Limb (tissue), 2 donors: Measurements from ENCODE around the gene CHKB.
"Not testable (repeated sequence)": the region's sequence is repeated elsewhere in the genome, so short reads cannot be mapped to it uniquely, and the experiment has no call there.

Source experiments
- DNase-seq, 2 donors: peaks; one replicate each; pipeline ENCODE4 v3.0.0-alpha.2; 2016; ENCODE audit errors: extremely low spot score in 2 of 2

CHKB gene

DNA sequence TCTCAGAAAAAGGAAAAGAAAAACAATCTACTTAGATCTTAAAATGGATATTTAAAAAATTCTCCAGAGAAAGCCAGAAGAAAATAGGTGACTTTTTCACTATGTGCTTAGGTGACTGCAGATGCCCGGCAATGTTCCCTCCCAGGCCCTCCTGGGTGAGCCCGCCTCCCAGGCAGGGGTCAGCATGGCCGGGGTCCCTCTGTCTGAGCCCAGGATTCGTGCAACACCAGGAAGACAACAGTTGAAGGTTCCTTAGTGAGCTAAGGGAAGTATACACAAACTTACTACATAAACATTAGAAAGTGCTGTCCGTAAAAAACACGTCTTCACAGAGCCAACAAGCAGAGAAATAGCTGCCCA lies 29.5 kb upstream of the CHKB start:
- no peak for DNase-seq

- no peak for DNase-seq
These were observed 28.9 kb upstream of the CHKB start for GRCh38 chr22:50611341-50612060.

- DNase-seq = no peak
These were observed 27.9 kb upstream of the CHKB start for GRCh38 chr22:50610581-50610980.

- no peak for DNase-seq
These were observed 27.4 kb upstream of the CHKB start for GRCh38 chr22:50610041-50610451.

- DNase-seq = no peak
These were observed 26.9 kb upstream of the CHKB start for GRCh38 chr22:50609599-50609998.

- no peak for DNase-seq
These were observed 26.3 kb upstream of the CHKB start for GRCh38 chr22:50608996-50609395.

DNA sequence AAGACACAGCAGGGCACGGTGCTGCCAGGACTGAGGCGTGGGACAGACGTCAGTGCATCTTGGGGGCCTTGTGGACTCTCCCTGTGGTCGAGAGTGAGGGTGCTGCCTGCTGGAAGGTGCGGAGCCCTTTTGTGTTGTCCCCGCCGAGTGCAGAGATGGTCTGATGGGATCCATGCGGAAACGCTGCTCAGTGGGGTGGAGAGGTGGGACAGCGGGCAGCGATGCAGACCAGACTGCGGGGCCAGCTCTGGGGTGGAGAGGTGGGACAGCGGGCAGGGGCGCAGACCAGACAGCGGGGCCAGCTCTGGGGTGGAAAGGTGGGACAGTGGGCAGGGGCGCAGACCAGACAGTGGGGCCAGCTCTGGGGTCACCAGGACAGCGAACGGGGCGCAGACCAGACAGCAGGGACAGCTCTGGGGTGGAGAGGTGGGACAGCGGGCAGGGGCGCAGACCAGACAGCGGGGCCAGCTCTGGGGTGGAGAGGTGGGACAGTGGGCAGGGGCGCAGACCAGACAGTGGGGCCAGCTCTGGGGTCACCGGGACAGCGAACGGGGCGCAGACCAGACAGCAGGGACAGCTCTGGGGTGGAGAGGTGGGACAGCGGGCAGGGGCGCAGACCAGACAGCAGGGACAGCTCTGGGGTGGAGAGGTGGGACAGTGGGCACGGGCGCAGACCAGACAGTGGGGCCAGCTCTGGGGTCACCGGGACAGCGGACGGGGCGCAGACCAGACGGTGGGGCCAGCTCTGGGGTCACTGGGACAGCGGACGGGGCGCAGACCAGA lies 25.6 kb upstream of the CHKB start:
- DNase-seq = not testable (repeated sequence)

- DNase-seq = no peak
These were observed 25.0 kb upstream of the CHKB start for GRCh38 chr22:50607659-50608020.

GRCh38 chr22:50606946-50607658 lies 24.5 kb upstream of the CHKB start:
- no peak for DNase-seq

DNA sequence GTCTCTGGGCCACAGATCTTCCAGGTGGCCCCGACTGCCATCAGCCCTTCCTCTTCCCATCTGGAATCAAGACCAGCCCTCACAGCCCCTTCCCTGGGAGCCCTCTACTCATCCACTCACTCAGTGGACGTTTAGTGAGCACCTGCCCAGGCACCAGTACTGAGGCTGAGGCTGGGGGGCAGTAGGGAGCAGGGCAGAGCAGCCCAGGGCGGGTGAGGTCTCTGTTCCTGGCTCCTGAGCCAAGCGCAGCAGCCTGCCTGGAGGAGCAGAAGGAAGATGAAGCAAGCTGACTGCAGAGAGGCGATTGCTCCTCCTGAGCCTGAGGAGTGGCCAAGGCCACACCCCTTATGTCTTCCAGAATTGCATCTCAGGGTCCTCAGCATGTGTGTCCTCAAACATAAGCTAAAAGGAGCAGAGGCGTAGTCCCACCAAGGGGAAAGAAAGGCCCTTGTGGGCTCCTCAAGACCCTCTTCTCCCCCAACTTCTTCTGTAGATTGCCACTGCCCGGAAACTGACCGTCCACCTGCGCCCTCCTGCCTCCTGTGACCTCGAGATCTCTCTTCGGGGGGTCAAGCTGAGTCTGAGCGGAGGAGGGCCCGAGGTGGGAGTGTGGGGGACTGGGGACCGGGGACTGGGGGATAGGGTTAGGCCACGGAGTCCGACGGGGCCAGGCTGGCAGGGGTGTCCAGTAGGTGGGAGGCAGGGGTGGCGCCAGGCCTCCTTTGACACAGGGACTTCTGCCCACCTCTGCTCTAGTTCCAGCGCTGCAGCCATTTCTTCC lies 23.7 kb upstream of the CHKB start:
- DNase-seq = no peak

GRCh38 chr22:50605613-50606074 lies 23.0 kb upstream of the CHKB start:
- no peak for DNase-seq

GRCh38 chr22:50605002-50605612 lies 22.5 kb upstream of the CHKB start:
- DNase-seq = no peak

GRCh38 chr22:50604256-50605001 lies 21.8 kb upstream of the CHKB start:
- DNase-seq = no peak

GRCh38 chr22:50603511-50604255 lies 21.0 kb upstream of the CHKB start:
- DNase-seq = no peak

- no peak for DNase-seq
These were observed 19.7 kb upstream of the CHKB start for GRCh38 chr22:50602338-50602700.

DNA sequence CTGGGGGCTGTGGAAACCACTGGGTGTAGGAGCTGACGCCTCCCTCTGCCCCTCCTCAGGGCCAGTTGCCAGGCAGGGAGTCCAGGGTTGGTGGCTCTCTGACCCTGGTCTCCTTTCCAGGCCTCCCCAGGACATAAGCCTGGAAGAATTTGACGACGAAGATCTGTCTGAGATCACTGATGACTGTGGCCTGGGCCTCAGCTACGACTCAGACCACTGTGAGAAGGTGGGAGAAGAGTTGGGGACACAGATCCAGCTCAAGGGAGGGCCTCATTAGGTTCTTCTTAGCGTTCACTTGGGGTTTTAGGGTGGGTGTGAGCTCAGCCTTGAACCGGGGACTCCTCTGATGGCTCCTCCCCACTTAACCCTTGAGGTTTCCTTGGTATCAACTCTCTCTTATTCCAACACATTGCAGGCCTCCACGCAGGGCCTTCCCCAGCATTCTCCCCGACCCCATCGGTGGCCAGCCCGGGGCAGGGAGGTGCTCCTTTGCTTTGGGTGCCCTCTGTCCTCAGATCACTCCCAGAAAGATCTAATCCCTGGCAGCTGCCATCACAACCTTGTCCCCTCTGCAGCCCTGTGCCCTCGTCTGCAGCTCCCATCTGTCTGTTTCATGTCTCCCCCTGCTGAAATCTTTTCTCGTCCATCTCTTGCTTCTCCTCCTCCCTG lies 19.2 kb upstream of the CHKB start:
- no peak for DNase-seq

GRCh38 chr22:50600967-50601668 lies 18.5 kb upstream of the CHKB start:
- DNase-seq = no peak

DNA sequence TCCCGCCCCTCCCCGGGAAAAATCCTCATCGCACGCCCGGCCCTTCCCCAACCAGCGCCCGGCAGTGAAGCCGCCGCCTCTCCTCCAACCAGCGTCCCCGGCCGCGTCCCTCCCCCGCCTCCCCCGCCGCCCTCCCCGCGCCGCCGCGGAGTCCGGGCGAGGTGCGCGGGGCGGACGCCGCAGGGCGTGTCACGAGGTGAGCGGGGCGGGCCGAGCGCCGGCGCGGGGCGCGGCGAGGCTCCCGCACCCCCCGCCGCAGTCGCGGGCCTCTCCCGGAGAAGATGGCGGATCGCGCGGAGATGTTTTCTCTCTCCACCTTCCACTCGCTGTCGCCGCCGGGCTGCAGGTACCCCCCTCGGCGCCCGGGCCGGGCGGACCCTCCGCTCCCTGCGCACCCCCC lies 17.9 kb upstream of the CHKB start, which contains the start of gene MAPK8IP2:
TSS of gene MAPK8IP2 (plus strand) at position 256 of the 400 bp plus-strand sequence. CDS start at position 282, 26 bp downstream.
- peak in 1 of 2 donors; percentile 67 for DNase-seq
